A549 treated with AZD9567 at 1 μM for 4 hours (cell line): ENCODE data around the gene RAB1A. TPM values are rescaled to one million over a fixed set of nuclear protein-coding genes. Genes with fewer than 3 reads are reported as not detected.

ENCODE experiments used
- total RNA-seq: library from RNA; stranded (reverse); fragments of 200-300 nt; extraction: Qiagen RNA extraction; gene quantifications from 5 replicates; pipeline ENCODE4 v1.2.3, GENCODE V29; 2022; ENCODE audit not compliant: insufficient read depth

RAB1A gene
- 217 to 251 TPM (median 240 TPM) in 5 replicates for total RNA-seq

DNA sequence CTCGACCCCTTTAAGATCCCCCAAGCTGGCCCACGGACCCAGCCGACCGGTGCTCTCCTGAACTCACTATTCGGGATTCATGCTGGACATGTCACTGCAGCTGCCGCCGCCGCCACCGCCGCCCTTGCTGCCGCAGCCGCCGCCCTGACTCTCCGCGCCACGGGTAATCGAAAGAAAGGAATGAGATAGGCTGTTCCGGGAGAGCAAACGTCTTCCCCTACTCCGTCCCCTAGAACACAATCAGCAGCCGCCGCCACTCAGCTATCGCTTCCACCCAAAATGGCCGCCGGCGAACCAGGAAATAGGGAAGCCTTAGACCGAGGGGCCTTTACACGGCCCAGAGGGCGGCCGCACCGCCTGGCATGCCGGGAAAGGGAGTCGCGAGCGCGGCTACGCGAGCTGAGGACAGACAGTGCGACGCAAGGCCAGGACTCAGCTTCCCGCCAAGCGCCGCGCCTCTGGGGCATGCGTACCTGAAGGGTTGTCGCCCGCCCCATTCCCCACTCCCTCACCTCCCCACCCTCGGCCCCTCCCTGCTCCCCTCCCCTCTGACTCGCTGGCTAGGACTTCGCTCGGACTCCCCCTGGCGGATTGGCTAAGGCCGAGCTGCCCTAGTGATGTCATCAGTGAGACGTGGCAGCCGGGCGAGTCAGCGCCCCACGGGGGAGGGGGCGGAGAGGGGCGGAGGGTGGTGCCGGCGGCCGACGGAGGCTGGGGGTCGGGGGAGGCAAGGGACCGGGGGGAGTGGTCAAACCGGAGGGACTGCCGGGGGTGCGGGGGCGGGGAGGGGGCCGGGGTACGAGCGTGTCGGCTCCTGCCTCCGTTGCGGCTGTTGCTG is at the start of gene RAB1A:
Gene RAB1A (minus strand): TSS at position 281 of the 838 bp plus-strand sequence. CDS start 191 bp downstream, at position 90.

DNA sequence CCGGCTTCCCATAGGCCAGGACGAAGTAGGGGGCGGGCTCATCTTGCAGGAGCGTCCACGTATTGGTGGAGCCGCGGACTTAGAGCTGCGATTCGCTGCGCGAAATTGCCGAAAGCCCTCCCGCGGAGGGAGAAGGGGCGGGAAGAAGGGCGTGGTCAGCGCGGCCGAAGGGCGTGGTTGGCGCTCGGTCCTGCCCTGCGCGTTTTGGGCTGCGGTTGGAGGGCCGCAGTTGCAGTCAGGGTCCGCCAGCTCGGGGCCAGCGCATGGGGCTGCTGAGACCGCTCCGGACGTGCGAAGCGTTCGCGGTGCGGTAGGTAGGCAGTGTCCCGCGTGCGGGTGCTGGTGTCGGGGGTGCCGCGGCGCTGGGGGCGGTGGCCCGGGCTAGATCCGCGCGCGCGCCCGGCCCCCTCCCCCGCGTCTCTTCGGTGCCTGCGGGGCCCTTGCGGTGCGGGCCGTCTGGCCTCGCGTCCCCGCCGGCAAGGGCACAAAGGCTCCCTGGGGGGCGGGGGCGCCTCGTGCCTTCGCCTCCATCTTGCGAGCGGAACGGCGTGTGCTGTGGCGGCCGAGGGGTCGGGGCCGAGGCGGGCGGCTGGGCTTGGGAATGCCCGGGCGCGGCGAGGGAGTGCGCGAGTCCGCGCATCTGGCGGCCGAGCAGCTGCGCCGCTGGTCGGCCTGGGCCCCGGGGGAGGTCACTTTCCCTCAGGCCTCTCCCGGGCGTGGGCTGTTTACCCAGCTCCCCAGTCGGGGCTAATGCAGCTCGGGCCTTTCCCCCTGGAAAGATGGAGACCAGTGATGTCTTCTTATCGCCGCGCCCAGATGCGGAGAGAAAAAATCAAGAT is 73.5 kb downstream of the RAB1A start, which contains the start of gene CEP68:
Gene CEP68 (plus strand): TSS at position 202 of the 839 bp plus-strand sequence. CDS start 13,029 bp downstream, outside the sequence.

Other genes starting within 250 kb of the RAB1A start
- gene SLC1A4, start 140.7 kb downstream of the RAB1A start, total RNA-seq = 9.2 to 12.1 TPM (median 9.7 TPM) in 5 replicates
- gene CEP68, start 73.7 kb downstream of the RAB1A start, total RNA-seq = 12.1 to 31.9 TPM (median 14.5 TPM) in 5 replicates
- 141 to 204 TPM (median 164 TPM) in 5 replicates for gene ACTR2, start 97.7 kb upstream of the RAB1A start, total RNA-seq